ENCODE data around the gene REPS1.
A peak's percentile ranks its signal among the peaks of the same experiment; 100 is the strongest.

DNA sequence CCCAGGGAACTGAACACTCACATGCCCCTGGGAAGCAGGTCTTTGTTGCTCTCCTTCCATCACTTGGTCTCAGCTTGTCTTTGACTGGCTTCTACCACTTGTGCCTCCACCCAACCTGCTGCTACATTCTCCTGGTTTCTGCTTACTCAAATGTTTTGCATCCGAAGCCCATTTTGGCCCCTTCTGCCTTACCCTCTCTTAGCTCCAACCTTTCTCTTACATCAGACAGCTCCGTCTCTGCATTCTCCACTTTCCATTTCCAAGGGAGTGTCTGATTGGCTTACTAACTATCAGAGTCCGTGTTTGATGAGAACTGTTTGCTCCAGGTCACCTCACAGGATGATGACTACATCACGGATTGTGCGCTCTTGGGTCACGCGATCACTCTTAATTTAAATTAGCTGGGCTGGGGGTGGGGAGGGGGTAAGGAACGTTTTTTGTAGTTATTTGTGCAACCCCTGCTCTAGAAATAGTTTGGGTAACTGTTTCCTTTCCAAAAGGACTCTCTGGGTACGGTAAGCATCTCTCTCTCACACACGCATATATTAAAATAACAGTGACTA is 39.6 kb upstream of the REPS1 start:
- TF ChIP-seq POLR2A (IDR thresholded peaks at IDR 0.05; ENCODE audit: low read depth, low read length) (peak; percentile 37; the same call in 1 of the 2 replicates), TAF1 (IDR thresholded peaks at IDR 0.05; ENCODE audit: borderline replicate concordance, low read depth, low read length) (no peak)
